Activated naive CD4-positive, alpha-beta T cell treated with Interleukin-2 at 50 U/mL for 16 hours (primary cell): ENCODE results near the gene NINJ1.
A peak's percentile ranks its signal among the peaks of the same experiment; 100 is the strongest.

Experiments used
- DNase-seq: peaks from one replicate; pipeline ENCODE4 v3.0.0-alpha.2; 2020

The NINJ1 gene

GRCh38 chr9:93134015-93134739 is at the start of gene NINJ1:
Gene NINJ1 (minus strand): TSS chr9:93134251. CDS start chr9:93134217, 34 bp downstream.
- DNase-seq: peak; percentile 92

DNA sequence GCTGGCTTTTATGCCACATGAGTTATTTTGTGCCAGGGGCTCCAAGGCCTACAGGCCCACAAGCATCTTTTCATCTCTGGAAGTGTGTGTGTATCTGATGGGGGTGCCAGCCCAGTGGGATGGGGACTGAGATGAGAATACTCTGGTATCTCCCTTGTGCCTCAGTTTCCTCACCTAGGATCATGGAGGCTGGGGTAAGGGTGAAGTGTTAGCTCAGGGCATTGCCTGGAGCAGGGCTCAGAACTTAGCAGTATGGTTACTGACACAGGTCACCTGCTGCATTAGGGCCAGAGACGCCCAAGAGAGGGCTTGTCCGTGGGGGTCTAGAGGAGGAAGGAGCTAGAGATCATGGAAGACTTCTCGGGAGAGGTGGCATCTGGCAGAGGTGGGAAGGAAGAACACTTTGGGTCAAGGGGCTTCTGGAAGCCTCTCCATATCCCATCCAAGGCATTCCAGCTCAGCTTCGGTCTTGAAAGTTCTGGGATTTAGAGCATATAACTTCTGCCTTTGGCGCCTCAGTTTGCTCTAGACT is 49.1 kb upstream of the NINJ1 start:
- no peak for DNase-seq

GRCh38 chr9:93182572-93182971 is 48.5 kb upstream of the NINJ1 start:
- DNase-seq: no peak

DNA sequence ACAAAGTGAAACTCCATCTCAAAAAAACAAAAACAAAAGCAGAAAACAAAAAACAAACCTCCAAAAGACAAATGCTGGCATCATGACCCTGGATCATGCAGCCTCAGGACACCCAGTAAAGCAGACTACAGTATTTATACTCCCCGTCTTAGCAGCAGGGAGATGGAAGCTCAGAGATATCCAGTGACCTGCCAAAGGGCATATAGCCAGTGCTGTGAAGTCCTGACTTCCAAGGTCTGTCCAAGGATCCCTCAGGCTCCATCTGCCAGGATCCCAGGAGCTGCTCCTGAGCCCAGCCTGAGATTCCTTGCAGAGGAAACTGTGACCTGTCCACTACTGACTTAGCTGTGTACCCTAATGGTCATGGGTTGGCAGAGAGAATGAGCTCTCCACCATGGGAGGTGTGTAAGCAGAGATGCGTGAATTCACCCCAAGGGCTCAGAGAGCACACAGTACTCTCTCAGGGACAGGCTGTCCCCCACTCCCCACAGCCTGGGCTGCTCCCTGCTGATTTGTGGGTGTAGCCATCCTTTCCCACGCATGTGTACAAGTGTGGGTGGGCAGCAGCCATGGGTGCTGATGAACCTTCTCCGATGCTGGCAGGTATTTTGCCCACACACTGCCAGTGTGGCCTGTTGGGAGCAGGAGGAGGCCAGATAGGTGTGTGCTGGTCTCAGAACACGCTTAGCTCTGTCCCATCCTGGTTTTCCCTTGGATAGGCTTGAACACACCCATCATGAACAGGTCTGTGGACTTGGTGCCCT is 47.8 kb upstream of the NINJ1 start:
- DNase-seq: no peak

DNA sequence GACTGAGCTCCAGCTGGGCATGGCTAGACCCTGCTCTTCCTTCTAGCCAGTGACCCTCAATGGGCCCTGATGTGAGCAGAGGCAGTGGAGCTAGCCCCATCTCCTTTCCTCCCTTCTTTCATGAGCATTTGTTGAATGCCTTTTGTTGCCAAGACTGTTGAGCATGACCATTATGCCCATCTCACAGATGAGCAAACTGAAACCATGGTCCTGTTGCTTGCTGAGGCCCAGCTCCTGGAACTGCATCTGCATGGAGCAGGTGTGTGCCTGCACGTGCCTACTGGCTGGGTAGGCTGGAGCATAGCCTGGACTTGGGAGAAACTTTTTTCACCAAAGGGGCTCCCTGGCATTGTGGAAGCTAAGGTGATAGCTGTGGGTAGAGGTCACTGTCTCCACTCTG is 46.9 kb upstream of the NINJ1 start:
- no peak for DNase-seq

GRCh38 chr9:93178851-93179786 is 45.1 kb upstream of the NINJ1 start:
- no peak for DNase-seq

DNA sequence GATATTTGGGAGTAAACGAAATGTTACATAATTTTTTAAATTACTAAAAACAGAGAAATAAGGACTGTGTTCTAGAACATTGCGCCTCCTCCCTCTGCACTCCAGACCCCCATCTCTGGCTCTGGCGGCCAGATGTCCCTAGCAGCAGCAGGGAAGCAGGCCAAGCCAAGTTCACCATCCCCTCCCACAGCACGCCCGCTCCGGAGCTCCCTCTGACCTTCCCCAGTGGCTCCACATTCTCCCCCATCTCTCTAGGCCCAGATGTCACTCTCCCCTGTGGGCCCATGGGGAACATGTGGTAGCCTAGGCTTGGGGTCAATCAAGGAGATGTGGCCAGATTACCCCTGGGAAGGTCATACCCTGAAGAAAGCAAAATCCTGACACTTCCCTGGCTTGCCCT is 43.6 kb upstream of the NINJ1 start:
- DNase-seq: no peak

GRCh38 chr9:93174976-93175375 is 40.9 kb upstream of the NINJ1 start:
- DNase-seq: no peak

DNA sequence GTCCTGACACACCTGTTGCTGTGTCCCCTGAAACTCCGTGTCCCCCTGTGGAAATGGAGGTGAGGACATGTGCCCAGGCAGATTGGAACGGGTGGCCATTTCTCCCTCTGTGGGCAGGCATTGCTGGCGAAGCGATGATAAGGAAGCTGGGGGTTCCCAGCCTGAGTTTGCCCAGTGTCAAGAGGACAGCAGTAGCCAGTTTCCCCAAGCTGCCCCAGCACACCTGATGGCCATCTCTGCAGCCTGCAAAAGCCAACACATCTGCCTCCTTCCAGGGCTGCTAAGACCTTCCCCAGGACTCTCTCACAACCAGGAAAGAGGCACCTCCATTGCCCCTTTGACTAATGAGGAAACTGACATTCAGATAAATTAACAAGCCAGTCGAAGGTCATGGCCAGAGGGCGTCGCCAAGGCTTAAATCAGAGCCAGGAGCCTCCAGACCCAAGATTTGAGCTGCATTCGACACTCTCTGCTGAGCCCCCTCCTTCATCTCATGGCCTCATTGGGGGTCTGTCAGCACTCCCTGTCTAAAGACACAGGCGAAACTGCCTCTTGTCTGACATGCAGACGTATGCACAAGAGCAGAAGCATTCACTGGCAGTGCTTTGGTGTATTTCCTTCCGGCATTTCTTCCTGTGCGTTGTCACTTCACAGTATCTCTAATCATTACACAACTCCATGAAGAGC is 39.5 kb upstream of the NINJ1 start:
- DNase-seq: no peak

DNA sequence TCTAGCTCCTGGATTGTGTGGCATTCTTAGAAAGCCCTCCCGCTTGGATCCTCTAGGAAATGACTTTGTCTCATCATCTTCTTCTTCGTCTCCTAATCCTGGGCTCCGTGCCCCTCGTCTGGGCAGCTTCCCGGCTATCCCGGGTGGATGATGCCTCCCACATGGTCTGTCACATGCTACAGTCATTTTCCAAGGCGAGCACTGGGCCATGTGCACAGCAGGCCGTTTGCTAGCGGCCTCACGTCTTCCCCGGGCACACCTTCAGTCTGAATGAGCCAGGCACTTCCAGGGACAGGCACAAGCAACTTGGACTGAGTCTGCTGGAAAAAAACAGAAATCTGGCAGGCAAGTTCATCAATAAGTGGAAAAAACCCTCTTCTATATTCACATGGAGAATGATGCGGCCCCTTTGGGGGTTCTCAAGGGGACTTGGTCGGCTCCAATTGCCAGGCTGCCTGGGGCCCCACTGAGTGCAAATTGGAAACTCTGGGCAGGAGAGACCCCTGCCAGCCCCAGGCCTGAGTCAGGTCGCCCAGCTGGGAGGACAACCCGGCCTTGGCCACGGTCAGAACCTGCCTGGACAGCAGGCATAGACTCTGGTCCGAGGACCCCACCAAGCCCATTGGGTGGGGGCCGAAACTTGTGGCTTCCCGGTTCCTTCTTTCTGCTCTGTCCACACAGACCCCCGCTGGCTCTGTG is 38.8 kb upstream of the NINJ1 start:
- no peak for DNase-seq

DNA sequence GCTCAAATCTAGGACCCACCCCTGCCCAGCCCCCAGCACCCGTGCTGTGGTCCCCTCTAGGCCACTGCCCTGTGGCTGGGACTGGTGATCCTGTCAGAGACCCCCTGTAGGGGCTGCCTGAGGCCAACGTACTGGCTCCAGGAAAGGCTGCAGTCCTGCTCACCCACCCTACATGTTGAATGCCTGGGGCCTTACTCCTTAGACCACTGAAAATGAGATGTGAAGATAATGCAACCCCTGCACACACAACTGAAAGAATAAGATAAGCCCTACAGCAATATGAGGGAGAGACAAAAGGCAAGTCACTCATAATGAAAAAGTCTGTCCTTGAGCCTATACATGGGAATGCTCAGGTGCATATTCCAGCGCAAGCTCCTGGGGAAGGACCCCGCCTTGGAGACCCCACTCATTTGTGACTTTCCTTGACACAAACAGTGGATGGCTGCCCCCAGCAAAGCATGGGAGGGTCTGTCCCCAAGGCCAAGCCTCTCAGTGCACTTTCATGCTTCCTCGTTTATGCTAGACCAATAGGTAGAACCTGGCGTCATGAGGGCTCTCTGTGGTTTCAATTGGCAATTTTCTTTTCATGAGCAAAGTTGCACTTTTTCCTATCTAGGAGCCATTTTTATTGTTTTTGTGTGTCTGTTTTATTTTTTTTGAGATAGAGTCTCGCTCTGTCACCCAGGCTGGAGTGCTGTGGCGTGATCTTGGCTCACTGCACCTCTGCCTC is 37.4 kb upstream of the NINJ1 start:
- no peak for DNase-seq

- no peak for DNase-seq
Measured at GRCh38 chr9:93170571-93170970, 36.5 kb upstream of the NINJ1 start.

DNA sequence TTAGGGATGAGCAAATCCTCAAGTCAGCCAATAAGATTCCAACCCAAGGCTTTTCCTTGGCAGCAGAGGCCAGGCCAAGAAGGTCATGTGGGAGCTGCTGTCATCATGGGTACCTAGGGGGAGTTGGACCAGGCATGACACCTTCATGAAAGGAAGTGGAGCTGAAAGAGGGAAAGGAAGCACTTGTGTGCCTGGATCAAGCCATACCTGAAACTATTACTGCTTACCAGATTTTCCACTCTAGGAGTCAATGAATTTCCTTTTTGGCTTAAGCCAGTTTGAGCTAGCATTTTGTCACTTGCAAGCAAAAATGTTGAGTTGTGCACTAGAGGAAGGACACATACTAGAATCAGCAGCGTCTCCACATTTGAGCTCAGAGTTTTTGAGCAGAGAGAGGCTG is 35.4 kb upstream of the NINJ1 start:
- no peak for DNase-seq

DNA sequence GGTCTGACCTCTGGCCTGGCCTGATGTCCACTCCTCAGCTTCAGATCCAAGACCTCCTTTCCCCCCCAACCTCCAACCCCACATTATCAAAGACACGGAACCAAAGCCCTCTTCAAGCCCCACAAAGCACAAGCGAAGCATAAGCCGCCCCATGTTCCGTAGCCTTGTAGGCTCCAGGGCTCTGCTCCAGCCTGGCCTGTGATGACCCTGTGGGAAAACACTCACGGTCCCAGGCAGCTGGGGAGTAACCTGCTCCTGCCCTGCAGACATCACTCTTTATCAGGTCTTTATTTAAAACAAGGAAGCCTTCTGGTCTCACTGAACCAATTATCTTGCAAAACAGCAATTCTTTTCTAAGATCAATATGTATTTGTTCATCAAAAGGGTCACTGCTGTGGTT is 34.5 kb upstream of the NINJ1 start:
- DNase-seq: no peak

- DNase-seq: no peak
Measured at GRCh38 chr9:93167838-93168237, 33.8 kb upstream of the NINJ1 start.

GRCh38 chr9:93167185-93167584 is 33.1 kb upstream of the NINJ1 start:
- no peak for DNase-seq

- DNase-seq: no peak
Measured at GRCh38 chr9:93166699-93167098, 32.6 kb upstream of the NINJ1 start.

GRCh38 chr9:93164085-93164484 is 30.0 kb upstream of the NINJ1 start:
- no peak for DNase-seq

- no peak for DNase-seq
Measured at GRCh38 chr9:93161786-93162562, 27.9 kb upstream of the NINJ1 start.
